ENCODE measurements around the gene NAPG.
"Not testable (repeated sequence)": the region's sequence is repeated elsewhere in the genome, so short reads cannot be mapped to it uniquely, and the experiment has no call there.

Gene NAPG

GRCh38 chr18:10577842-10578572, 52.2 kb downstream of the NAPG start:
- not testable (repeated sequence) for DNase-seq (ENCODE audit: low read depth in 2 of 2, low spot score in 1 of 2)

- not testable (repeated sequence) for DNase-seq (ENCODE audit: low read depth in 2 of 2, low spot score in 1 of 2)
Observed at GRCh38 chr18:10578573-10578899, 52.7 kb downstream of the NAPG start.

GRCh38 chr18:10579079-10579867, 53.4 kb downstream of the NAPG start:
- DNase-seq (ENCODE audit: low read depth in 2 of 2, low spot score in 1 of 2) = no peak

GRCh38 chr18:10580215-10580614, 54.4 kb downstream of the NAPG start:
- no peak for DNase-seq (ENCODE audit: low read depth in 2 of 2, low spot score in 1 of 2)

- no peak for DNase-seq (ENCODE audit: low read depth in 2 of 2, low spot score in 1 of 2)
Observed at GRCh38 chr18:10585260-10585659, 59.4 kb downstream of the NAPG start.

- no peak for DNase-seq (ENCODE audit: low read depth in 2 of 2, low spot score in 1 of 2)
Observed at GRCh38 chr18:10588975-10589374, 63.1 kb downstream of the NAPG start.

- DNase-seq (ENCODE audit: low read depth in 2 of 2, low spot score in 1 of 2) = no peak
Observed at GRCh38 chr18:10590412-10590811, 64.6 kb downstream of the NAPG start.

GRCh38 chr18:10591896-10592295, 66.1 kb downstream of the NAPG start:
- no peak for DNase-seq (ENCODE audit: low read depth in 2 of 2, low spot score in 1 of 2)

- DNase-seq (ENCODE audit: low read depth in 2 of 2, low spot score in 1 of 2) = not testable (repeated sequence)
Observed at GRCh38 chr18:10593366-10594022, 67.7 kb downstream of the NAPG start.

- DNase-seq (ENCODE audit: low read depth in 2 of 2, low spot score in 1 of 2) = not testable (repeated sequence)
Observed at GRCh38 chr18:10595917-10596316, 70.1 kb downstream of the NAPG start.

- DNase-seq (ENCODE audit: low read depth in 2 of 2, low spot score in 1 of 2) = not testable (repeated sequence)
Observed at GRCh38 chr18:10597695-10598094, 71.9 kb downstream of the NAPG start.

- not testable (repeated sequence) for DNase-seq (ENCODE audit: low read depth in 2 of 2, low spot score in 1 of 2)
Observed at GRCh38 chr18:10600701-10601100, 74.9 kb downstream of the NAPG start.
